Heart right ventricle (tissue), 16 donors: ENCODE data around the gene MS4A10. TPM values are rescaled to one million over a fixed set of nuclear protein-coding genes. Genes with fewer than 3 reads are reported as not detected.

Experiments
- ATAC-seq, 8 donors: fragments of 200-7000 bp; cut with Tn5 transposase; one replicate each; pipeline ENCODE4 v1.9.1; 2020; ENCODE audit warnings: mild to moderate bottlenecking in 8 of 8, moderate library complexity in 8 of 8, moderate number of reproducible peaks in 1 of 8
- DNase-seq, 2 donors: peaks; one replicate each; pipeline ENCODE4 v3.0.0-alpha.2; 2020
- H3K27ac ChIP-seq, 10 donors: fragments of 200-600 bp; sonication (generic) in 2 of 10; one replicate each; pipeline versions ENCODE4 v1.5.0 to v1.8.0; 2020 to 2022; ENCODE audit warnings: mild to moderate bottlenecking in 3 of 10
- H3K27me3 ChIP-seq, 7 donors: fragments of 200-600 bp; one replicate each; pipeline ENCODE4 v1.8.0; 2021 to 2022; ENCODE audit warnings: mild to moderate bottlenecking in 2 of 7
- H3K36me3 ChIP-seq, 9 donors: fragments of 200-600 bp; sonication (generic) in 1 of 9; one replicate each; pipeline versions ENCODE4 v1.5.0 to v1.8.0; 2020 to 2022; ENCODE audit warnings: mild to moderate bottlenecking in 2 of 9
- H3K4me1 ChIP-seq, 9 donors: fragments of 200-600 bp; sonication (generic) in 1 of 9; one replicate each; pipeline versions ENCODE4 v1.5.0 to v1.8.0; 2020 to 2022; ENCODE audit warnings: mild to moderate bottlenecking in 4 of 9
- H3K4me3 ChIP-seq, 10 donors: fragments of 200-600 bp; sonication (generic) in 2 of 10; one replicate each; pipeline versions ENCODE4 v1.5.0 to v1.8.0; 2020 to 2022; ENCODE audit warnings: mild to moderate bottlenecking in 7 of 10, moderate library complexity in 2 of 10
- H3K9me3 ChIP-seq, 11 donors: fragments of 200-600 bp in 10 of 11; sonication (generic) in 2 of 11; one replicate each; pipeline versions ENCODE4 v1.5.0 to v1.8.0; 2013 to 2022; ENCODE audit warnings: mild to moderate bottlenecking in 2 of 11, control low read depth in 1 of 11, moderate library complexity in 1 of 11
- CTCF ChIP-seq, 9 donors: fragments of 200-600 bp; sonication (generic) in 2 of 9; IDR thresholded peaks; one replicate each; pipeline versions ENCODE4 v1.5.0 to v1.8.0; 2021 to 2022; ENCODE audit warnings: antibody characterized with exemption in 9 of 9, mild to moderate bottlenecking in 5 of 9, moderate library complexity in 1 of 9
- WGBS, 2 donors: extraction: QIAGEN DNeasy Blood & Tissue Kit; methylation state at CpG; one replicate each; pipeline ENCODE4 v1.1.7; 2013; ENCODE audit warnings: inconsistent platforms in 1 of 2; 5-methylcytosine and 5-hydroxymethylcytosine counted together
- intact Hi-C, 10 donors: fragments of 100-400 bp; cut with DNase I; formaldehyde crosslinking; loops; one replicate each; pipeline versions ENCODE4 v1.11.1 to v1.14.2; 2022
- polyA plus RNA-seq, 2 donors: library from polyadenylated mRNA; stranded (reverse); fragments of 200-250 nt; gene quantifications; one replicate each; pipeline ENCODE4 v1.2.3, GENCODE V29; 2013
- total RNA-seq, 10 donors: library from RNA; stranded (reverse); fragmentation: NEBNext Ultra II Directional in 3 of 10; extraction: Animal tissue kit (Norgen Biotek cat#: 25700) in 3 of 10; gene quantifications; one replicate each; pipeline versions ENCODE4 v1.2.1 to v1.2.4, GENCODE V29; 2021 to 2023
- donor health status: Arrhythmogenic right ventricular cardiomyopathy.
- donor health status: ischemic (EF 13 %, LVEDD 7.1; RV severe dilation, severe dysfunction).
- donor health status: healthy with polysubstance abuse.
- donor health status: DM: no; HTN: yes; CAD: no.
- donor health status: DM: no; HTN: no; CAD: no.
- donor health status: ischemic (EF 25% LVEDD 6.9; RV normal size, moderate dysfunction).
- donor health status: ischemic (EF 25% LVEDD 5.7; RV mildly dilated, moderate dysfunction).
- donor health status: healthy.
- donor health status: DM: yes; HTN: yes; CAD: no.
- donor health status: Ischemic cardiomyopathy.
- donor health status: ischemic (EF 35%, LVEDD 5.7; RV mildly dilated, moderate dysfunction).
- donor health status: nonischemic (EF 11% LVEDD 7.7; RV severe dilation, severe dysfunction).
- donor health status: DM: yes; HTN: yes; CAD: no.
- donor health status: PGD.
- donor health status: ischemic (EF 29% LVEDD 5.4; RV normal size, mild dysfunction).
- donor health status: nonischemic (EF 23%, LVEDD 6.1; RV moderate dilation, normal function).

MS4A10 gene
- total and polyA plus RNA-seq, 12 donors, result not detected

DNA sequence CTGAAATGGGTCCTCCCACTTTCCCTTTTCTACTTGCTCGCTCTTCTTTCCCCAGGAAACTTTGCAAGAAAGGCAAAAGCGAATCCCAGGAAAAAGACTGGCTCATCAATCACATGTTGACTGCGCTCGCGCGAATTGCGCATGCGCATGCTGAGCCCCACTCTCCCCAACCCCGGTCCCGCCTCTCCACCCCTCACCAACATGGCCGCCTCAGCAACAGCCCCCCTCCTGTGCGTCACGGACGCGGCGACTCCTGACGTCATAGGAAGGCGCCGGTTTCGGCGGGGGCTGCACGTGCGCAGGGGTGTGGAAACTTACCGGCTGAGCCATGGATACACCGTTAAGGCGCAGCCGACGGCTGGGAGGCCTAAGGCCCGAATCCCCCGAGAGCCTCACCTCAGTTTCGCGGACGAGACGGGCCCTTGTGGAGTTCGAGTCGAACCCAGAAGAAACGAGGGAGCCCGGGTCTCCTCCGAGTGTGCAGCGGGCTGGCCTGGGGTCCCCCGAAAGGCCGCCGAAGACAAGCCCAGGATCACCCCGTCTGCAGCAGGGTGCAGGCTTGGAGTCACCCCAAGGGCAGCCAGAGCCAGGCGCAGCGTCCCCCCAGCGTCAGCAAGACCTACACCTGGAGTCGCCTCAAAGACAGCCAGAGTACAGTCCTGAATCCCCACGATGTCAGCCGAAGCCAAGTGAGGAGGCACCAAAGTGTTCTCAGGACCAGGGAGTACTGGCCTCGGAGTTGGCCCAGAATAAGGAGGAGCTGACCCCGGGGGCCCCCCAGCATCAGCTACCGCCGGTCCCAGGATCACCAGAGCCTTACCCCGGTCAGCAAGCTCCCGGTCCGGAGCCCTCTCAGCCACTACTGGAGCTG is 56.9 kb downstream of the MS4A10 start, which contains the start of gene CCDC86:
Gene CCDC86 (plus strand): TSS at position 317 of the 871 bp plus-strand sequence. CDS start 12 bp downstream, at position 329.
- H3K9me3 ChIP-seq, result no peaks in the 10 kb centered on the region
- peaks cover 23 to 51% (median 38%) of the 10 kb centered on the region in 9 donors for H3K4me1 ChIP-seq
- DNase-seq (peak; percentile 97), ATAC-seq (peak; percentile 96 to 98 (median 98))
- WGBS, 2 donors, result 0 to 1% methylated on average over 57 of the region's 57 CpGs
- peak within 1 kb of the TSS; percentile 62 to 96 (median 84) for H3K4me3 ChIP-seq
- intact Hi-C loops, result loop anchor here in 3 of 10 donors (5.0 kb wide), 1 partner anchor 35 kb away; no protein-coding TSS in a partner anchor
- peak within 1 kb of the TSS; percentile 56 to 88 (median 80) for H3K27ac ChIP-seq
- no peak for TF ChIP-seq CTCF (IDR thresholded peaks at IDR 0.05)
- peaks cover 0 to 12% (median 0%) of the 10 kb centered on the region in 9 donors for H3K36me3 ChIP-seq
- H3K27me3 ChIP-seq, result no peaks in the 10 kb centered on the region

GRCh38 chr11:60842668-60843600 is 57.8 kb downstream of the MS4A10 start:
- no peaks in the 10 kb centered on the region for H3K27me3 ChIP-seq
- intact Hi-C loops, result loop anchor here in 3 of 10 donors (5.0 kb wide), 1 partner anchor 34 kb away; no protein-coding TSS in a partner anchor
- peak overlapping the region in 8 of 10 donors; percentile 56 to 88 (median 80) for H3K27ac ChIP-seq
- 16 to 17% methylated on average over 23 of the region's 23 CpGs for WGBS, 2 donors
- ATAC-seq (peak in 1 of 8 donors; percentile 4), DNase-seq (no peak)
- H3K36me3 ChIP-seq, result peaks cover 0 to 20% (median 4%) of the 10 kb centered on the region in 9 donors
- H3K4me1 ChIP-seq, result peaks cover 23 to 51% (median 38%) of the 10 kb centered on the region in 9 donors
- no peak for TF ChIP-seq CTCF (IDR thresholded peaks at IDR 0.05)
- no peaks in the 10 kb centered on the region for H3K9me3 ChIP-seq
- peak overlapping the region; percentile 62 to 96 (median 84) for H3K4me3 ChIP-seq

- H3K4me3 ChIP-seq, result peak overlapping the region in 5 of 10 donors; percentile 73 to 96 (median 85)
- peaks cover 23 to 51% (median 38%) of the 10 kb centered on the region in 9 donors for H3K4me1 ChIP-seq
- WGBS, 2 donors, result 67 to 71% methylated on average over 10 of the region's 10 CpGs
- no peaks in the 10 kb centered on the region for H3K27me3 ChIP-seq
- H3K27ac ChIP-seq, result peak overlapping the region in 1 of 10 donors; percentile 5
- no peaks in the 10 kb centered on the region for H3K9me3 ChIP-seq
- intact Hi-C loops, result loop anchor here in 3 of 10 donors (5.0 kb wide), 1 partner anchor 33 kb away; no protein-coding TSS in a partner anchor
- H3K36me3 ChIP-seq, result peaks cover 0 to 33% (median 6%) of the 10 kb centered on the region in 9 donors
- ATAC-seq, result no peak
- no peak for TF ChIP-seq CTCF (IDR thresholded peaks at IDR 0.05)
- DNase-seq, result no peak
Observed at GRCh38 chr11:60844045-60844869, 59.1 kb downstream of the MS4A10 start.
